IMR-90 (cell line): ENCODE data around the gene EPS8. TPM values are rescaled to one million over a fixed set of nuclear protein-coding genes. Genes with fewer than 3 reads are reported as not detected.
A peak's percentile ranks its signal among the peaks of the same experiment; 100 is the strongest.

Source experiments
- ATAC-seq: fragments of 200-7000 bp; cut with Tn5 transposase; 2 replicates; pipeline ENCODE4 v1.9.1; 2020; ENCODE audit warnings: low read depth, mild to moderate bottlenecking, moderate library complexity
- BruUV-seq: library from RNA; stranded (reverse); fragments of 400-500 nt; replicated peaks from 2 replicates; lab custom pipeline; 2021; lab: Mats Ljungman, UMichigan
- CTCF ChIA-PET: fragments of 300-600 bp; formaldehyde crosslinking; extraction: SDS; loops from one replicate; lab custom pipeline; 2021; ENCODE audit warnings: antibody characterized with exemption; lab: Yijun Ruan, JAX
- POLR2A ChIA-PET: fragments of 300-600 bp; sonication (Branson Sonifier 250); formaldehyde crosslinking; loops from one replicate; lab custom pipeline; 2022; ENCODE audit warnings: antibody characterized with exemption; ENCODE audit not compliant: unreplicated experiment; lab: Charles Lee
- DNase-seq: peaks from one replicate; pipeline ENCODE4 v3.0.0; 2013
- H2AFZ ChIP-seq: replicated peaks from 2 replicates; pipeline ENCODE3; 2013; ENCODE audit warnings: low read length, mild to moderate bottlenecking; ENCODE audit not compliant: poor library complexity
- H2AK5ac ChIP-seq: 2 replicates; pipeline ENCODE4 v1.6.1; 2013; ENCODE audit warnings: low read depth, low read length, inconsistent platforms
- H2AK9ac ChIP-seq: replicated peaks from 2 replicates; pipeline ENCODE3; 2013; ENCODE audit warnings: mild to moderate bottlenecking, low read depth, low read length, moderate library complexity; ENCODE audit not compliant: poor library complexity
- H2BK120ac ChIP-seq: 2 replicates; pipeline ENCODE4 v1.6.1; 2013; ENCODE audit warnings: low read depth, low read length, inconsistent platforms
- H2BK15ac ChIP-seq: 3 replicates; pipeline ENCODE4 v1.6.1; 2013; ENCODE audit warnings: low read depth, low read length, inconsistent platforms
- H2BK20ac ChIP-seq: 2 replicates; pipeline ENCODE4 v1.6.1; 2013; ENCODE audit warnings: low read depth, mild to moderate bottlenecking, inconsistent platforms, low read length, moderate library complexity
- H2BK5ac ChIP-seq: 2 replicates; pipeline ENCODE4 v1.6.1; 2013; ENCODE audit warnings: mild to moderate bottlenecking, low read depth, low read length, inconsistent platforms; ENCODE audit not compliant: poor library complexity, severe bottlenecking
- H3K14ac ChIP-seq: replicated peaks from 2 replicates; pipeline ENCODE4 v1.6.1; 2013; ENCODE audit warnings: low read depth, low read length, inconsistent platforms
- H3K18ac ChIP-seq: 2 replicates; pipeline ENCODE4 v1.6.1; 2013; ENCODE audit warnings: low read depth, low read length, control low read depth
- H3K23ac ChIP-seq: 2 replicates; pipeline ENCODE4 v1.6.1; 2013; ENCODE audit warnings: low read depth, low read length, inconsistent platforms
- H3K27ac ChIP-seq: 2 replicates; pipeline ENCODE4 v1.5.1; 2013; ENCODE audit warnings: mild to moderate bottlenecking, control low read depth, low read length; ENCODE audit not compliant: insufficient read depth
- H3K27me3 ChIP-seq: 2 replicates; pipeline ENCODE4 v1.6.1; 2013; ENCODE audit warnings: low read length; ENCODE audit not compliant: control insufficient read depth, insufficient read depth
- H3K36me3 ChIP-seq: 2 replicates; pipeline ENCODE4 v1.6.1; 2013; ENCODE audit warnings: low read length, mixed read lengths; ENCODE audit not compliant: control insufficient read depth, insufficient read depth
- H3K4ac ChIP-seq: 2 replicates; pipeline ENCODE4 v1.6.1; 2013; ENCODE audit warnings: low read depth, low read length, inconsistent platforms
- H3K4me1 ChIP-seq: 2 replicates; pipeline ENCODE4 v1.6.1; 2013; ENCODE audit warnings: low read length, mixed read lengths; ENCODE audit not compliant: control insufficient read depth, insufficient read depth
- H3K4me2 ChIP-seq: 2 replicates; pipeline ENCODE4 v1.6.1; 2013; ENCODE audit warnings: low read depth, mild to moderate bottlenecking, control low read depth, low read length, moderate library complexity
- H3K4me3 ChIP-seq: 2 replicates; pipeline ENCODE4 v1.5.1; 2013; ENCODE audit warnings: low read depth, mild to moderate bottlenecking, control low read depth, low read length, moderate library complexity; ENCODE audit not compliant: insufficient read depth
- H3K56ac ChIP-seq: 2 replicates; pipeline ENCODE4 v1.6.1; 2013; ENCODE audit warnings: low read length, inconsistent platforms; ENCODE audit not compliant: insufficient read depth; ENCODE audit errors: extremely low read depth
- H3K79me1 ChIP-seq, 2 experiments: 2 replicates each; pipeline ENCODE4 v1.6.1; 2013; ENCODE audit warnings: low read length in 2 of 2, inconsistent platforms in 1 of 2, low read depth in 1 of 2
- H3K9ac ChIP-seq: 2 replicates; pipeline ENCODE4 v1.6.1; 2013; ENCODE audit warnings: low read depth, low read length, control low read depth
- H3K9me1 ChIP-seq: 2 replicates; pipeline ENCODE4 v1.6.1; 2013; ENCODE audit warnings: low read length, inconsistent platforms; ENCODE audit not compliant: insufficient read depth
- H3K9me3 ChIP-seq: 2 replicates; pipeline ENCODE4 v1.6.1; 2013; ENCODE audit warnings: low read length; ENCODE audit not compliant: control insufficient read depth, insufficient read depth
- H4K20me1 ChIP-seq: 2 replicates; pipeline ENCODE4 v1.6.1; 2013; ENCODE audit warnings: low read length, inconsistent platforms; ENCODE audit not compliant: insufficient read depth
- H4K5ac ChIP-seq: 2 replicates; pipeline ENCODE4 v1.6.1; 2013; ENCODE audit warnings: mild to moderate bottlenecking, low read depth, low read length, control low read depth
- H4K8ac ChIP-seq, 2 experiments: 2 replicates each; pipeline ENCODE4 v1.6.1; 2013; ENCODE audit warnings: low read depth in 2 of 2, low read length in 2 of 2, control low read depth in 1 of 2, inconsistent platforms in 1 of 2
- H4K91ac ChIP-seq: 2 replicates; pipeline ENCODE4 v1.6.1; 2013; ENCODE audit warnings: low read depth, low read length, inconsistent platforms; ENCODE audit not compliant: insufficient read depth
- CEBPB ChIP-seq: IDR thresholded peaks from 2 replicates; pipeline ENCODE4 v1.6.1; 2012; ENCODE audit warnings: low read depth, low read length, improper control_type of control experiment
- NFE2L2 ChIP-seq: fragments of 150-350 bp; IDR thresholded peaks from 2 replicates; pipeline ENCODE4 v1.6.1; 2016; ENCODE audit warnings: low read depth, mild to moderate bottlenecking, low read length
- RCOR1 ChIP-seq: IDR thresholded peaks from 2 replicates; pipeline ENCODE4 v1.6.1; 2012; ENCODE audit warnings: mild to moderate bottlenecking, low read length, improper control_type of control experiment; ENCODE audit not compliant: insufficient replicate concordance
- SMC3 ChIP-seq: fragments of 150-350 bp; IDR thresholded peaks from 2 replicates; pipeline ENCODE4 v1.6.1; 2016; ENCODE audit warnings: low read depth, mild to moderate bottlenecking, antibody characterized with exemption, low read length, moderate library complexity
- WGBS, 2 experiments: methylation state at CpG; one replicate each; pipeline versions ENCODE4 v1.1.5 to v1.1.7; 2013; ENCODE audit warnings: missing lambda C conversion rate in 2 of 2; ENCODE audit not compliant: insufficient read length in 1 of 2; ENCODE audit errors: extremely low coverage in 2 of 2; 5-methylcytosine and 5-hydroxymethylcytosine counted together
- dilution Hi-C: fragments of 300-500 bp; cut with HindIII; formaldehyde crosslinking; loops from one replicate; pipeline ENCODE4 v1.14.3; 2018; ENCODE audit warnings: low sequenced_read_pairs; ENCODE audit not compliant: unreplicated experiment
- in situ Hi-C: fragments of 300-500 bp; cut with MboI; formaldehyde crosslinking; loops from 3 replicates; pipeline ENCODE4 v1.14.3; 2019; ENCODE audit warnings: low sequenced_read_pairs, inconsistent platforms, mixed read lengths
- intact Hi-C: fragments of 100-400 bp; cut with micrococcal nuclease; formaldehyde crosslinking; loops from 2 replicates; pipeline ENCODE4 v1.10.0; 2022
- polyA plus RNA-seq, 3 experiments: library from polyadenylated mRNA; depleted of rRNA; stranded (reverse); fragments of >200 nt; gene quantifications; 2 replicates each; pipeline ENCODE4 v1.2.3, GENCODE V29; 2012; ENCODE audit warnings: low replicate concordance in 1 of 3
- total RNA-seq: library from RNA; depleted of rRNA; stranded (reverse); fragments of >200 nt; gene quantifications from 2 replicates; pipeline ENCODE4 v1.2.3, GENCODE V29; 2012
- TF ChIP-seq, protein P1 (sequence below): conservative IDR thresholded peaks from 2 replicates; pipeline ENCODE4 v1.5.1; 2012; ENCODE audit warnings: mild to moderate bottlenecking, low read depth, low read length, improper control_type of control experiment
- TF ChIP-seq, protein P2 (sequence below): fragments of 150-350 bp; IDR thresholded peaks from 2 replicates; pipeline ENCODE4 v1.6.1; 2017; ENCODE audit warnings: mild to moderate bottlenecking, antibody characterized with exemption, low read length, low read depth

The EPS8 gene
- total and polyA plus RNA-seq, 2 of the 4 experiments (the other 2 are of a cell fraction) = 45.1 to 104 TPM

DNA sequence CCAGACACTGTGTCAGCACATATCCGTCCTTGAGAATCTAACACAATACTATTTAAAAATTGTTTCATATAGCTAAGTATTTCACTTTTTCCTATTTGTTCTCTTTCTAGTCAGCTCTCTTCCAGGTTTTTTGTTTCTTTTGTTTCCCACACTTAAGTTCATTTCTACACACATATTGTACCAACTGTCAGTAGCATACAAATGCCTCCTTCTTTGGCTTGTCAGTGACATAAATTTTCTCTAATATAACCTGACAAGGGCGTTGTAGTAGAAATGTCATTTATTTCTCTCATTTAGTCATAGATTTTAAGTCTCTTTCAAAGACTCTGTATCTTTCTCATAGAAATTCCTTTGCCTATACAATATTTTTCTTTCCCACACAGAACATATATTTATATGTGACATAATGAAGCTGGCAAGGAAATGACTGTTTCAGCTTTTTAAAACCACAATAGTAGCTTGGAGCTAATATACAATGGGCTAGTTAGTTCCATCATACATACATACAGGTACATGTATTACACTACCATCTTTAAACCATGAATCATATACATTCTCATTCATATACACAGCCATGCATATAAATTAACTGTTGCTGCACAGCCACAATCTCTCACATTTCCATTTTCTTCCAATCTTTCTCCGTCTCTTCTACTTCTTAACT, 42.3 kb upstream of the EPS8 start:
- H3K18ac ChIP-seq = peak overlapping the region; percentile 21; the same call in 1 of the 2 replicates
- peak overlapping the region; percentile 18; the same call in 1 of the 2 replicates for H4K5ac ChIP-seq
- H4K8ac ChIP-seq = peak overlapping the region in 1 of 2 experiments; percentile 81; a peak in 2 of 4 replicates
- H2AK9ac ChIP-seq = no peak overlapping the region
- no peak overlapping the region for H2AFZ ChIP-seq
- H3K79me1 ChIP-seq = no peaks in the 10 kb centered on the region; a peak in 1 of 4 replicates
- ATAC-seq = no peak
- H3K56ac ChIP-seq = no peak overlapping the region
- peak overlapping the region; percentile 83 for H3K14ac ChIP-seq
- H4K20me1 ChIP-seq = no peaks in the 10 kb centered on the region
- H2BK15ac ChIP-seq = peak overlapping the region; percentile 86; the same call in 2 of the 3 replicates
- POLR2A ChIA-PET = no interaction called here
- peak overlapping the region; percentile 55; the same call in 1 of the 2 replicates for H2AK5ac ChIP-seq
- peaks cover 3% of the 10 kb centered on the region; the same call in 1 of the 2 replicates for H3K4me1 ChIP-seq
- H2BK20ac ChIP-seq = peak overlapping the region; percentile 92; the same call in 1 of the 2 replicates
- H3K4me3 ChIP-seq = no peak overlapping the region
- dilution Hi-C loops (loop anchor here (25.0 kb wide), 1 partner anchor 219 kb away; no protein-coding TSS in a partner anchor), intact Hi-C loops (no loop called here), in situ Hi-C loops (no loop called here)
- CTCF ChIA-PET = interaction anchor here (0.7 kb wide), 1 partner anchor 142 kb away, joined by 3 read pairs; no protein-coding TSS in a partner anchor
- no peak overlapping the region for H3K9ac ChIP-seq
- TF ChIP-seq SMC3 = no peak
- TF ChIP-seq, protein P1, sequence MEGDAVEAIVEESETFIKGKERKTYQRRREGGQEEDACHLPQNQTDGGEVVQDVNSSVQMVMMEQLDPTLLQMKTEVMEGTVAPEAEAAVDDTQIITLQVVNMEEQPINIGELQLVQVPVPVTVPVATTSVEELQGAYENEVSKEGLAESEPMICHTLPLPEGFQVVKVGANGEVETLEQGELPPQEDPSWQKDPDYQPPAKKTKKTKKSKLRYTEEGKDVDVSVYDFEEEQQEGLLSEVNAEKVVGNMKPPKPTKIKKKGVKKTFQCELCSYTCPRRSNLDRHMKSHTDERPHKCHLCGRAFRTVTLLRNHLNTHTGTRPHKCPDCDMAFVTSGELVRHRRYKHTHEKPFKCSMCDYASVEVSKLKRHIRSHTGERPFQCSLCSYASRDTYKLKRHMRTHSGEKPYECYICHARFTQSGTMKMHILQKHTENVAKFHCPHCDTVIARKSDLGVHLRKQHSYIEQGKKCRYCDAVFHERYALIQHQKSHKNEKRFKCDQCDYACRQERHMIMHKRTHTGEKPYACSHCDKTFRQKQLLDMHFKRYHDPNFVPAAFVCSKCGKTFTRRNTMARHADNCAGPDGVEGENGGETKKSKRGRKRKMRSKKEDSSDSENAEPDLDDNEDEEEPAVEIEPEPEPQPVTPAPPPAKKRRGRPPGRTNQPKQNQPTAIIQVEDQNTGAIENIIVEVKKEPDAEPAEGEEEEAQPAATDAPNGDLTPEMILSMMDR = no peak
- no peak for TF ChIP-seq RCOR1
- no peak for TF ChIP-seq NFE2L2
- TF ChIP-seq, protein P2, sequence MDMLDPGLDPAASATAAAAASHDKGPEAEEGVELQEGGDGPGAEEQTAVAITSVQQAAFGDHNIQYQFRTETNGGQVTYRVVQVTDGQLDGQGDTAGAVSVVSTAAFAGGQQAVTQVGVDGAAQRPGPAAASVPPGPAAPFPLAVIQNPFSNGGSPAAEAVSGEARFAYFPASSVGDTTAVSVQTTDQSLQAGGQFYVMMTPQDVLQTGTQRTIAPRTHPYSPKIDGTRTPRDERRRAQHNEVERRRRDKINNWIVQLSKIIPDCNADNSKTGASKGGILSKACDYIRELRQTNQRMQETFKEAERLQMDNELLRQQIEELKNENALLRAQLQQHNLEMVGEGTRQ = no peak
- no peak for TF ChIP-seq CEBPB
- peak overlapping the region; percentile 69; the same call in 1 of the 2 replicates for H3K23ac ChIP-seq
- no peak overlapping the region for H3K27ac ChIP-seq
- peak overlapping the region; percentile 81; the same call in 1 of the 2 replicates for H3K4ac ChIP-seq
- H2BK120ac ChIP-seq = peak overlapping the region; percentile 90
- no peaks in the 10 kb centered on the region for H3K27me3 ChIP-seq
- H3K36me3 ChIP-seq = no peaks in the 10 kb centered on the region
- peak overlapping the region; percentile 44; the same call in 1 of the 2 replicates for H4K91ac ChIP-seq
- H3K4me2 ChIP-seq = no peak overlapping the region
- BruUV-seq = no TSS peak
- H2BK5ac ChIP-seq = peak overlapping the region; percentile 93
- WGBS, 2 experiments = 100% methylated on average over 1 of the region's 3 CpGs; no CpG with 5 or more reads in 1 of the 2 experiments
- H3K9me3 ChIP-seq = no peaks in the 10 kb centered on the region
- H3K9me1 ChIP-seq = peaks cover 13% of the 10 kb centered on the region
- no peak for DNase-seq
